H9 (cell line): ENCODE data around the gene GHR. TPM values are rescaled to one million over a fixed set of nuclear protein-coding genes. Genes with fewer than 3 reads are reported as not detected.

ENCODE experiments used
- DNase-seq: peaks from one replicate; pipeline ENCODE4 v3.0.0-alpha.2; 2017
- H2AFZ ChIP-seq: one replicate; pipeline ENCODE4 v1.6.1; 2013; ENCODE audit warnings: mild to moderate bottlenecking, low read length, control low read depth, moderate library complexity
- H2AK5ac ChIP-seq: 2 replicates; pipeline ENCODE4 v1.6.1; 2013; ENCODE audit warnings: low read length, control low read depth, mixed read lengths; ENCODE audit not compliant: insufficient read length
- H2BK120ac ChIP-seq: one replicate; pipeline ENCODE4 v1.6.1; 2013; ENCODE audit warnings: low read depth, mild to moderate bottlenecking, low read length, control low read depth, inconsistent platforms; ENCODE audit not compliant: poor library complexity, severe bottlenecking
- H2BK12ac ChIP-seq: 2 replicates; pipeline ENCODE4 v1.6.1; 2013; ENCODE audit warnings: low read length, control low read depth, mixed read lengths, low read depth; ENCODE audit not compliant: insufficient read length
- H2BK15ac ChIP-seq: 2 replicates; pipeline ENCODE4 v1.6.1; 2013; ENCODE audit warnings: low read depth, low read length, control low read depth
- H2BK20ac ChIP-seq: one replicate; pipeline ENCODE4 v1.6.1; 2013; ENCODE audit warnings: low read depth, mild to moderate bottlenecking, low read length, control low read depth, inconsistent platforms; ENCODE audit not compliant: poor library complexity, severe bottlenecking
- H2BK5ac ChIP-seq: 2 replicates; pipeline ENCODE4 v1.6.1; 2013; ENCODE audit warnings: low read length, control low read depth, mixed read lengths; ENCODE audit not compliant: insufficient read length
- H3K14ac ChIP-seq: 2 replicates; pipeline ENCODE4 v1.6.1; 2013; ENCODE audit warnings: low read length, control low read depth; ENCODE audit not compliant: insufficient read depth
- H3K18ac ChIP-seq: 2 replicates; pipeline ENCODE4 v1.6.1; 2013; ENCODE audit warnings: low read depth, mild to moderate bottlenecking, mixed read lengths, low read length, control low read depth; ENCODE audit not compliant: insufficient read length
- H3K23ac ChIP-seq: 2 replicates; pipeline ENCODE4 v1.6.1; 2013; ENCODE audit warnings: low read length, control low read depth, mixed read lengths, low read depth; ENCODE audit not compliant: insufficient read length
- H3K23me2 ChIP-seq: 2 replicates; pipeline ENCODE4 v1.6.1; 2013; ENCODE audit warnings: low read depth, mild to moderate bottlenecking, mixed read lengths, low read length, control low read depth; ENCODE audit not compliant: insufficient read length, poor library complexity, severe bottlenecking
- H3K27ac ChIP-seq: 2 replicates; pipeline ENCODE4 v1.5.1; 2013; ENCODE audit warnings: low read length, control low read depth, mixed read lengths, low read depth; ENCODE audit not compliant: insufficient read length
- H3K27me3 ChIP-seq: 2 replicates; pipeline ENCODE4 v1.6.1; 2013; ENCODE audit warnings: low read length, control low read depth, inconsistent platforms; ENCODE audit not compliant: insufficient read depth
- H3K4ac ChIP-seq: 2 replicates; pipeline ENCODE4 v1.6.1; 2013; ENCODE audit warnings: low read depth, mild to moderate bottlenecking, control low read depth, inconsistent platforms, low read length, moderate library complexity
- H3K4me1 ChIP-seq: 2 replicates; pipeline ENCODE4 v1.6.1; 2013; ENCODE audit warnings: low read length, control low read depth, inconsistent platforms; ENCODE audit not compliant: insufficient read depth
- H3K4me2 ChIP-seq: 2 replicates; pipeline ENCODE4 v1.6.1; 2013; ENCODE audit warnings: low read length, control low read depth, mixed read lengths; ENCODE audit not compliant: insufficient read length, insufficient read depth
- H3K56ac ChIP-seq: 2 replicates; pipeline ENCODE4 v1.6.1; 2013; ENCODE audit warnings: low read depth, mild to moderate bottlenecking, mixed read lengths, low read length, control low read depth; ENCODE audit not compliant: insufficient read length
- H3K79me1 ChIP-seq: 2 replicates; pipeline ENCODE4 v1.6.1; 2013; ENCODE audit warnings: low read depth, mild to moderate bottlenecking, moderate library complexity, low read length, control low read depth, inconsistent platforms; ENCODE audit not compliant: insufficient read depth, poor library complexity, severe bottlenecking
- H3K79me2 ChIP-seq: 2 replicates; pipeline ENCODE4 v1.6.1; 2013; ENCODE audit warnings: low read length, control low read depth, inconsistent platforms; ENCODE audit not compliant: insufficient read depth
- H3K9ac ChIP-seq: 2 replicates; pipeline ENCODE4 v1.6.1; 2013; ENCODE audit warnings: low read length, control low read depth, mixed read lengths; ENCODE audit not compliant: insufficient read length; ENCODE audit errors: extremely low read depth
- H3K9me3 ChIP-seq: one replicate; pipeline ENCODE4 v1.6.1; 2013; ENCODE audit warnings: low read depth, low read length, inconsistent platforms; ENCODE audit not compliant: control insufficient read depth
- H3T11ph ChIP-seq: one replicate; pipeline ENCODE4 v1.6.1; 2013; ENCODE audit warnings: mild to moderate bottlenecking, low read length, control low read depth, inconsistent platforms
- H4K20me1 ChIP-seq: one replicate; pipeline ENCODE4 v1.6.1; 2013; ENCODE audit not compliant: control insufficient read depth, insufficient read length, insufficient read depth
- H4K5ac ChIP-seq: 2 replicates; pipeline ENCODE4 v1.6.1; 2013; ENCODE audit warnings: low read depth, mild to moderate bottlenecking, mixed read lengths, low read length, control low read depth; ENCODE audit not compliant: insufficient read length
- H4K8ac ChIP-seq: replicated peaks from 2 replicates; pipeline ENCODE4 v1.6.1; 2013; ENCODE audit warnings: low read length, control low read depth, mixed read lengths, low read depth; ENCODE audit not compliant: insufficient read length
- H4K91ac ChIP-seq: 2 replicates; pipeline ENCODE4 v1.6.1; 2013; ENCODE audit warnings: low read depth, mild to moderate bottlenecking, moderate library complexity, mixed read lengths, low read length, control low read depth; ENCODE audit not compliant: insufficient read length
- H3K27ac Mint-ChIP-seq, 3 experiments: 2 replicates in 2 of 3; 3 replicates in 1 of 3; pipeline ENCODE4 v1.8.0; 2020 to 2021; ENCODE audit warnings: mixed read lengths in 3 of 3, mild to moderate bottlenecking in 1 of 3, moderate library complexity in 1 of 3
- H3K27me3 Mint-ChIP-seq: 2 replicates; pipeline ENCODE4 v1.8.0; 2021; ENCODE audit warnings: low read depth, mild to moderate bottlenecking, moderate library complexity, mixed read lengths
- H3K36me3 Mint-ChIP-seq, 3 experiments: 2 replicates in 2 of 3; 3 replicates in 1 of 3; pipeline ENCODE4 v1.8.0; 2020 to 2021; ENCODE audit warnings: low read depth in 3 of 3, mixed read lengths in 3 of 3; ENCODE audit not compliant: insufficient read depth in 1 of 3
- H3K4me1 Mint-ChIP-seq, 2 experiments: 2 replicates each; pipeline ENCODE4 v1.8.0; 2020; ENCODE audit warnings: mixed read lengths in 2 of 2
- H3K4me3 Mint-ChIP-seq, 2 experiments: 2 replicates in 1 of 2; 3 replicates in 1 of 2; pipeline ENCODE4 v1.8.0; 2020 to 2021; ENCODE audit warnings: mild to moderate bottlenecking in 2 of 2, mixed read lengths in 2 of 2, moderate library complexity in 1 of 2
- H3K9me3 Mint-ChIP-seq, 2 experiments: 2 replicates in 1 of 2; 3 replicates in 1 of 2; pipeline ENCODE4 v1.8.0; 2020; ENCODE audit warnings: mild to moderate bottlenecking in 2 of 2, mixed read lengths in 2 of 2, moderate library complexity in 1 of 2
- CTCF ChIP-seq: fragments of 200-600 bp; sonication (generic); conservative IDR thresholded peaks from 3 replicates; pipeline ENCODE4 v1.8.0; 2021; ENCODE audit warnings: antibody characterized with exemption, mild to moderate bottlenecking
- WGBS: extraction: QIAGEN DNeasy Blood & Tissue Kit; methylation state at CpG from one replicate; pipeline ENCODE4 v1.1.7; 2013; ENCODE audit warnings: missing lambda C conversion rate, low lambda C conversion rate, mixed read lengths; ENCODE audit not compliant: insufficient read length; ENCODE audit errors: extremely low coverage; 5-methylcytosine and 5-hydroxymethylcytosine counted together
- total RNA-seq: library from RNA; stranded (reverse); gene quantifications from 2 replicates; pipeline ENCODE4 v1.2.1, GENCODE V29; 2021

Gene GHR
- total RNA-seq, 1 experiment from 2014 or later: 0.20 TPM

DNA sequence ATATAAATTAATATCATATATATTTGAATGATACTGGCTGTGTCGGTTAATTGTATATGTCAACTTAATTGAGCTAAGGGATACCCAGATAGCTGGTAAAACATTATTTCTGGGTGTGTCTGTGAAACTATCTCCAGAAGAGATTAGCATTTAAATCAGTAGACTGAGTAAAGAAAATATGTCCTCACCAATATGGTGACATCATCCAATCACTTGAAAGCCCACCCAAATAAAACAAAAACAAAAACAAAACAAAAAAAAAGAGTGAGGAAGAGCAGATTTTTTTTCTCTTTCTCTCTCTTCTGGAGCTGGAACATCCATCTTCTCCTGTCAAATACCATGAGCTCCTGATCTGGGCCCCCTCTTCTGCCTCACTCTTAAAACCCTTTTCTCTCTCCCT, 317.7 kb downstream of the GHR start:
- Histone ChIP-seq H3K14ac (no peak overlapping the region), H3K4me2 (no peak overlapping the region), H2AFZ (no peak overlapping the region), H2BK20ac (no peak overlapping the region), H3K79me2 (no peaks in the 10 kb centered on the region), H4K8ac (no peak overlapping the region), H2BK12ac (no peak overlapping the region), H3K9ac (no peak overlapping the region), H3K23ac (no peak overlapping the region), H3T11ph (no peak overlapping the region), H3K56ac (no peak overlapping the region), H4K91ac (no peak overlapping the region), H2BK120ac (no peak overlapping the region), H3K4me1 (no peaks in the 10 kb centered on the region), H2BK15ac (no peak overlapping the region), H4K20me1 (no peaks in the 10 kb centered on the region), H3K27ac (no peak overlapping the region), H2AK5ac (no peak overlapping the region), H3K27me3 (no peaks in the 10 kb centered on the region), H3K79me1 (no peaks in the 10 kb centered on the region), H3K9me3 (no peaks in the 10 kb centered on the region), H3K18ac (no peak overlapping the region), H2BK5ac (no peak overlapping the region), H4K5ac (no peak overlapping the region), H3K4ac (no peak overlapping the region), H3K23me2 (no peaks in the 10 kb centered on the region)
- Mint-ChIP-seq H3K4me3 (no peak overlapping the region), H3K4me1 (peaks cover 6% of the 10 kb centered on the region in 2 experiments; a peak in 3 of 4 replicates), H3K27me3 (no peaks in the 10 kb centered on the region), H3K27ac (no peak overlapping the region), H3K9me3 (peaks cover 10 to 12% of the 10 kb centered on the region in 2 experiments; a peak in 4 of 5 replicates), H3K36me3 (peaks cover 0 to 5% (median 2%) of the 10 kb centered on the region in 3 experiments; a peak in 4 of 7 replicates)
- WGBS: no CpG with 5 or more reads among the region's 1 CpG
- TF ChIP-seq CTCF: no peak
- no peak for DNase-seq
